Aortic smooth muscle cell (primary cell): Measurements from ENCODE around the gene OR6N2. TPM values are rescaled to one million over a fixed set of nuclear protein-coding genes. Genes with fewer than 3 reads are reported as not detected.

Experiments used
- total RNA-seq: library from RNA; depleted of rRNA; stranded (reverse); fragments of >200 nt; gene quantifications from 2 replicates; pipeline ENCODE4 v1.2.3, GENCODE V29; 2014

Gene OR6N2
- not detected in 2 replicates for total RNA-seq

DNA sequence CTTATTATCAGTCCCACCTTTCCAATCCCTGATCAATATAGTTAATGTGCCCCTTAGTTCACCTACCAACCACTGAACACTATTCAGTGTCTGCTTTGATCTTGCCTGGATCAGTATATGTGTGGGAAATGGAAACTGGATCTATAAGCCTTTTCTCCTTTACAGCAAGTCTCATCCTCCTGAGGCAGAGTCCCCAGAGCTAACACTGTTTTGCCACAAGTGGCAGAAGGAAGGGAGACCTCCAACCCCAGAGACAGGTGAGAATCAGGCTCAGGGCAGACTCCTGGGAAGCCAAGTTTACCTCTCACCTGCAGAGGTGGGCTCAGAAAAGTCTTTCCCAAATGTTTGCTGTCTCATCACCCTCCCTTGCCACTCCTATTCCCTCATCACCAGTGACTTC lies at the start of gene OR6N2:
TSS of gene OR6N2 (minus strand) at position 101 of the 400 bp plus-strand sequence. CDS start 3,569 bp downstream, outside the sequence.

DNA sequence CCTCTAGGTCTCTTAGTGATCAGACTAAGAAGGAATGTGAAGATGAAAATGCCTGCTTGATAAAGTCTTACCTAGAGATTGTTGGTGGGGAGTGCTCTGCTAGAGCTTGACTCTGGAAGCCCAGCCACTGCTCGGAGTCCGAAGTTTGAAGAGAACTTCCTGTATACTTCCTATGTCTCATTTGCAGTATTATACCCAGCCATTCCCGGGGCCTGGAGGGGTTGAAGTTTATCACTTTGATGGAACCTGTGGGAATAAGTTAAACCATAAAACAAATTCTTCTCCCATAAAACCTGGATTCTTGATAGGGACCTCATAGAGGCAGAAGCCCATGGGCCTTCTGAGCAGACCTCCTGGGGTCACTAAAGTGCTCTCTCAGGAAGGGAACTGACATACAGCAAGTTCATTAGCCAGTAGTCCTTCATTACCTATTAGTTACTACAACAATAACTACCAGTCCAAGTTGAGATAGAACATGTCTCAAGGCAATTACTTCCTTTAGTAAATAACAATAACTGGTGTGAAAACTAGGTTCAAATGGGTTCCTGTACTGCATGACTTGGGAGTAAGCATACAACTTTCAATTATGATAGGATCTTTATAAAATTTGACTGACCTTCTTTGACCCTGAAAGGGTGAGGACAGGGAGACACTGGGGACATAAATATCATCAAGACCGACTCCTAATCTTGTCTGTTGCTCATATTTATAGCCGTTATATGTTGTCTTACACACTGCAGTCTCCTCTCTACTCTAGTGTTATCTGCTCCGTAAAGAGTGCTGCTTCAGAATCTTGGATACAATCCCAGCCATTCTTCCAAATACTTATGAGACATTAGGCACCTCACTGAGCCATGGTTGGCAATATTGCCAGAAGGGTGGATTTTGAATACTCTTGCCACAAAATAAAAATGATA lies 8.8 kb downstream of the OR6N2 start, which contains the start of gene OR6N1:
TSS of gene OR6N1 (minus strand) at position 246 of the 917 bp plus-strand sequence. CDS start 5,513 bp downstream, outside the sequence.

DNA sequence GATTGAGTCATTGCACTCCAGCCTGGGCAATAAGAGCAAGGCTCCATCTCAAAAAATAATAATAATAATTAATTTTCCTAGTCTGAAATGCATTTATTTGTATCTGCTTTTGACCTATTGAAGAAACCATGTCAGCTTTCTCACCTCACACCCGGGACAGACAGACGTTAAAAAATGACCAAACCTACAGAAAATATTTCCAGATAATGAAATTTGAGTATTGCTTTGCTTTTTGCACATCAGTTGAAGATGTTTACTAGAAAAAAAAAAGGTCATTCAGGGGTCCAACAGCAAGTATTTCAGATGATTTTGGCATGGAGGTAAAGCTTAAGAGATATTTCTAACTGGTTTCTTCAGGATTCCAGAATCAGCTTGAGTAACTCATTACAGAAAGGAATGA lies 26.6 kb downstream of the OR6N2 start, which contains the start of gene OR6K6:
TSS of gene OR6K6 (plus strand) at position 301 of the 400 bp plus-strand sequence. CDS start 168 bp downstream, outside the sequence.

Other genes with a start within 250 kb of the OR6N2 start
- not detected in 2 replicates for gene OR6Y1, start 226.8 kb downstream of the OR6N2 start, total RNA-seq
- gene OR6P1, start 210.6 kb downstream of the OR6N2 start, total RNA-seq = not detected in 2 replicates
- gene OR10X1, start 201.3 kb downstream of the OR6N2 start, total RNA-seq = not detected in 2 replicates
- gene OR10Z1, start 175.9 kb downstream of the OR6N2 start, total RNA-seq = not detected in 2 replicates
- gene SPTA1, start 94.5 kb downstream of the OR6N2 start, total RNA-seq = under 0.01 and 0.12 TPM in 2 replicates
- gene OR6K2, start 80.6 kb downstream of the OR6N2 start, total RNA-seq = not detected in 2 replicates
- not detected in 2 replicates for gene OR6K3, start 60.5 kb downstream of the OR6N2 start, total RNA-seq
- gene OR6K6, start 26.5 kb downstream of the OR6N2 start, total RNA-seq = not detected in 2 replicates
- not detected in 2 replicates for gene OR6N1, start 9.0 kb downstream of the OR6N2 start, total RNA-seq
- not detected in 2 replicates for gene MNDA, start 50.1 kb upstream of the OR6N2 start, total RNA-seq
- not detected in 2 replicates for gene PYHIN1, start 150.3 kb upstream of the OR6N2 start, total RNA-seq
- 88.3 and 98.1 TPM in 2 replicates for gene IFI16, start 228.7 kb upstream of the OR6N2 start, total RNA-seq